Brain microvascular endothelial cell (primary cell): ENCODE results near the gene WDR83.

ENCODE experiments used
- DNase-seq: peaks from one replicate; pipeline ENCODE4 v3.0.0-alpha.2; 2020
- H3K27ac ChIP-seq: fragments of 250-450 bp; sonication (Bioruptor Pico); 2 replicates; pipeline ENCODE4 v1.5.1; 2020; ENCODE audit warnings: mild to moderate bottlenecking, moderate library complexity
- H3K27me3 ChIP-seq: fragments of 250-450 bp; sonication (Bioruptor Pico); replicated peaks from 2 replicates; pipeline ENCODE4 v1.5.1; 2020; ENCODE audit warnings: mild to moderate bottlenecking
- H3K36me3 ChIP-seq: fragments of 250-450 bp; sonication (Bioruptor Pico); replicated peaks from 2 replicates; pipeline ENCODE4 v1.5.1; 2020; ENCODE audit warnings: mild to moderate bottlenecking
- H3K4me3 ChIP-seq: 2 replicates; pipeline ENCODE4 v1.5.1; 2011; ENCODE audit warnings: low read depth, mild to moderate bottlenecking, control low read depth, low read length, moderate library complexity
- in situ Hi-C: cut with HindIII; loops from 2 replicates; pipeline ENCODE4 v1.10.0; 2017; ENCODE audit warnings: low sequenced_read_pairs, low pct_ligation_motif_present
- TF ChIP-seq, protein P1 (sequence below): IDR thresholded peaks from 2 replicates; pipeline ENCODE4 v1.5.1; 2011; ENCODE audit warnings: low read depth, mild to moderate bottlenecking, moderate library complexity, low read length, control low read depth, inconsistent platforms; ENCODE audit errors: missing control alignments

Gene WDR83

DNA sequence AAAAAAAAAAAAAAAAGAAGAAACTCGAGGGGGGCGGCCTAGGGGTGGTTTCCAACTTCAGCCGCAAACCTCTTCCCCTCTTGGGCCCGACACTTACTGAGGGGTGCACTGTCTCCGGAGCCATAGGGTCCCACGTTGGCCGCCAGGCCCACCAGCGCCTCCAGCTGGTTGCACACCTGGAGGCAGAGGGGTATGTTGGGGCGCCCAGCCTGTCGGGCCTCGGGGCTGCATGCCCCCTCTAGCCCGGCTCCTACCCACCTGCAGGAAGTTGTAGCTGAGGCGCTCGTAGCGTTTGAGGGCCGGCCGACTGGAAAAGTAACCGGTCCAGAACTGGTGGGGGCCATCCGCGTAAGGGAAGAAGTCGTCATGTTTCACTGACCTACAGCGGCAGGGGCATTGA lies 8.6 kb upstream of the WDR83 start:
- in situ Hi-C loops = no loop called here

GRCh38 chr19:12660980-12661379 lies 5.6 kb upstream of the WDR83 start:
- Histone ChIP-seq H3K27ac (no peak overlapping the region), H3K4me3 (no peak overlapping the region), H3K27me3 (no peaks in the 10 kb centered on the region), H3K36me3 (peaks cover 27% of the 10 kb centered on the region)
- DNase-seq = no peak
- TF ChIP-seq, protein P1, sequence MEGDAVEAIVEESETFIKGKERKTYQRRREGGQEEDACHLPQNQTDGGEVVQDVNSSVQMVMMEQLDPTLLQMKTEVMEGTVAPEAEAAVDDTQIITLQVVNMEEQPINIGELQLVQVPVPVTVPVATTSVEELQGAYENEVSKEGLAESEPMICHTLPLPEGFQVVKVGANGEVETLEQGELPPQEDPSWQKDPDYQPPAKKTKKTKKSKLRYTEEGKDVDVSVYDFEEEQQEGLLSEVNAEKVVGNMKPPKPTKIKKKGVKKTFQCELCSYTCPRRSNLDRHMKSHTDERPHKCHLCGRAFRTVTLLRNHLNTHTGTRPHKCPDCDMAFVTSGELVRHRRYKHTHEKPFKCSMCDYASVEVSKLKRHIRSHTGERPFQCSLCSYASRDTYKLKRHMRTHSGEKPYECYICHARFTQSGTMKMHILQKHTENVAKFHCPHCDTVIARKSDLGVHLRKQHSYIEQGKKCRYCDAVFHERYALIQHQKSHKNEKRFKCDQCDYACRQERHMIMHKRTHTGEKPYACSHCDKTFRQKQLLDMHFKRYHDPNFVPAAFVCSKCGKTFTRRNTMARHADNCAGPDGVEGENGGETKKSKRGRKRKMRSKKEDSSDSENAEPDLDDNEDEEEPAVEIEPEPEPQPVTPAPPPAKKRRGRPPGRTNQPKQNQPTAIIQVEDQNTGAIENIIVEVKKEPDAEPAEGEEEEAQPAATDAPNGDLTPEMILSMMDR = no peak
- in situ Hi-C loops = no loop called here

More for the DNA sequence above, 8.6 kb upstream of the WDR83 start:
- no peak overlapping the region for H3K4me3 ChIP-seq
- no peak for DNase-seq
- H3K27ac ChIP-seq = no peak overlapping the region
- H3K36me3 ChIP-seq = peaks cover 25% of the 10 kb centered on the region
- TF ChIP-seq, protein P1 = peak; percentile 26
- no peaks in the 10 kb centered on the region for H3K27me3 ChIP-seq

GRCh38 chr19:12664406-12665280 lies 2.0 kb upstream of the WDR83 start:
- no peak overlapping the region for H3K4me3 ChIP-seq
- TF ChIP-seq, protein P1 = no peak
- no peak overlapping the region for H3K27ac ChIP-seq
- no peak for DNase-seq
- H3K36me3 ChIP-seq = peaks cover 20% of the 10 kb centered on the region
- in situ Hi-C loops = no loop called here
- no peaks in the 10 kb centered on the region for H3K27me3 ChIP-seq

- H3K4me3 ChIP-seq = no peak overlapping the region
- in situ Hi-C loops = no loop called here
- DNase-seq = no peak
- H3K27me3 ChIP-seq = no peaks in the 10 kb centered on the region
- no peak overlapping the region for H3K27ac ChIP-seq
- H3K36me3 ChIP-seq = peaks cover 15% of the 10 kb centered on the region
- TF ChIP-seq, protein P1 = no peak
Measured at GRCh38 chr19:12665281-12665573, 1.4 kb upstream of the WDR83 start.

GRCh38 chr19:12665671-12666264 lies 839 bp upstream of the WDR83 start:
- TF ChIP-seq, protein P1 = no peak
- in situ Hi-C loops = no loop called here
- Histone ChIP-seq H3K4me3 (peak overlapping the region; percentile 78), H3K27me3 (no peaks in the 10 kb centered on the region), H3K36me3 (peaks cover 13% of the 10 kb centered on the region), H3K27ac (no peak overlapping the region)
- DNase-seq = no peak
